DOHH2 (cell line): ENCODE results near the gene ATP13A2.

ENCODE experiments used
- CTCF ChIP-seq: fragments of 200-600 bp; sonication (generic); IDR thresholded peaks from one replicate; pipeline ENCODE4 v1.5.1; 2014; ENCODE audit warnings: antibody characterized with exemption, mild to moderate bottlenecking, low read depth, low read length; ENCODE audit not compliant: poor library complexity, severe bottlenecking
- EZH2phosphoT487 ChIP-seq: fragments of 200-600 bp; sonication (generic); IDR thresholded peaks from 2 replicates; pipeline ENCODE4 v1.6.1; 2017; ENCODE audit warnings: borderline replicate concordance, mild to moderate bottlenecking, antibody characterized with exemption, low read length, moderate library complexity, mixed read lengths

GRCh38 chr1:16973215-16973614 is 38.5 kb downstream of the ATP13A2 start:
- TF ChIP-seq CTCF (no peak), EZH2phosphoT487 (no peak)
